Measurements from ENCODE around the gene SYNE2.
A peak's percentile ranks its signal among the peaks of the same experiment; 100 is the strongest.
"Not testable (repeated sequence)": the region's sequence is repeated elsewhere in the genome, so short reads cannot be mapped to it uniquely, and the experiment has no call there.

SYNE2 gene

DNA sequence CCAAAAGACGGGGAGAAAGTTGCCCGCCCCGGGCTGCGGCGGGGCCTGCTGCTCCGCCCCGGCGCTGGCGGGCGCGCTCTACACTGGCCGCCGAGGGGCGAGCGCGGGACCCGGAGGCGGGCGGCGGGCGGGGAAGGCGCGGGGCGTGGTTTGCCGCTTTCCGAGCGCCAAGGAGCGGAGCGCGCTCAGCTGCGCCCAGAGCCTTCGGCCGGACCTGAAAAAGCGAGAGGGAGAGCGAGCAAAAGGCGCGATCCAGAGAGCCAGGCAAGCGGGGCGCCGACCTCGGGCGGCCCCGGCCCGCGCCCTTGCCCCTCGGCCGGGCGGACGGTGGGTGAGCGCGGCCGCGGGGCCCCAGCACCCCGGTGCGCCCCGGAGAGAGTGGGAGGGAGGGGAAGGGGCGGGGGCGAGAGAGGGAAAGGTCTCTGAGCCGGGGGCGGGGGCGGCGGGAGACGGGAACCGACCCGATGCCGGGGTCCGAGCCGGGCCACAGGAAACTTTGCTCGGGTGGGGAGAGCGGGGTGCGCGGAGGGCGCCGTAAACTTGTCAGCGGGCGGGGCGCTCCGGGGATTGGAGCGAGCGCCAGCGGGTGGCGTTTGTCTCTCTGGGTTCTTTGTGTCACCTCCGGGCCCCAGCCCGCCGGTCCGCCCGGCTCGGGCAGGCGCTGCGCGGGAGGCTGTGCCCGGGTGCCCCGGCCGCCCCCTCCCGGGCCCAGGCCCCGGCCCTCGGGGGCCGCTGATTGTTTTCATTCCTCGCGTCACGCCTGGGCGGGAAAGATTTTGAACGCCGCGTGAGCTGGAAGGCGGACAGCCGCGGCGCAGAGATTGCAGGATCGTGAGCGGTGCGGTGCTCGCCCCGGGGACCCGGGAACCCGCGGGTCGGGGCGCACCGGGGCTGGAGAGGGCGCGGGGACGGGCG, at the start of gene SYNE2:
Gene SYNE2 (plus strand): TSS at position 188 of the 915 bp plus-strand sequence. CDS start 56,145 bp downstream, outside the sequence.
- DNase-seq (ENCODE audit: low spot score) = peak; percentile 73

DNA sequence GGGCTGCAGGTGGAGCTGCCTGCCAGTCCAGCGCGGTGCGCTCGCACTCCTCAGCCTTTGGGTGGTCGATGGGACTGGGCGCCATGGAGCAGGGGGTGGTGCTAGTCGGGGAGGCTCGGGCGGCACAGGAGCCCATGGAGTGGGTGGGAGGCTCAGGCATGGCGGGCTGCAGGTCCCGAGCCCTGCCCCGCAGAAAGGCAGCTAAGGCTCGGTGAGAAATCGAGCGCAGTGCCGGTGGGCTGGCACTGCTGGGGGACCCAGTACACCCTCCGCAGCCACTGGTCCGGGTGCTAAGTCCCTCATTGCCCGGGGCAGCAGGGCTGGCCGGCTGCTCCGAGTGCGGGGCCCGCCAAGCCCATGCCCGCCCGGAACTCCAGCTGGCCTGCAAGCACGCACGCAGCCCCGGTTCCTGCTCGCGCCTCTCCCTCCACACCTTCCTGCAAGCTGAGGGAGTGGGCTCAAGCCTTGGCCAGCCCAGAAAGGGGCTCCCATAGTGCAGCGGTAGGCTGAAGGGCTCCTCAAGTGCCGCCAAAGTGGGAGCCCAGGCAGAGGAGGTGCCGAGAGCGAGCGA, 49.5 kb upstream of the SYNE2 start:
- not testable (repeated sequence) for DNase-seq (ENCODE audit: low spot score)

DNA sequence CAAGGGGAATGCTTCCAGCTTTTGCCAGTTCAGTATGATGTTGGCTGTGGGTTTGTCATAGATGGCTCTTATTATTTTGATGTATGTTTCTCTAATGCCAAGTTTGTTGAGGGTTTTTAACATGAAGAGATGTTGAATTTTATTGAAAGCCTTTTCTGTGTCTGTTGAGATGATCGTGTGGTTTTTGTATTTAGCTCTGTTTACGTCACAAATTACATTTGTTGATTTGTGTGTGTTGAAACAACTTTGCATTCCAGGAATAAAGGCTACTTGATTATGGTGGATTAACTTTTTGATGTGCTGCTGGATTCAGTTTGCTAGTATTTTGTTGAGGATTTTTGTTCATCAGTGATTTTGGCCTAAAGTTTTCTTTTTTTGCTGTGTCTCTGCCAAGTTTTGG, 46.7 kb upstream of the SYNE2 start:
- DNase-seq (ENCODE audit: low spot score) = not testable (repeated sequence)

DNA sequence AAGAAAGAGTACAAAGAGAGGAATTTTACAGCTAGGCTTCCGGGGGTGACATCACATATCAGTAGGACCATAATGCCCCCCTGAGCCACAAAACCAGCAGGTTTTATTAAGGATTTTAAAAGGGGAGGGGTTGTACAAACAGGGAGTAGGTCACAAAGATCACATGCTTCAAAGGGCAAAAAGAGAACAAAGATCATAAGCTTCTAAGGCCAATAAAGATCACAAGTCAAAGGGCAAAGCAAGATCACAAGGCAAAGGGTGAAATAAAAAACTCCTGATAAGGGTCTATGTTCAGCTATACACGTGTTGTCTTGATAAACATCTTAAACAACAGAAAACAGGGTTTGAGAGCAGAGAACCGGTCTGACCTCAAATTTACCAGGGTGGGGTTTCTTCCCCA, 41.1 kb upstream of the SYNE2 start:
- DNase-seq (ENCODE audit: low spot score) = not testable (repeated sequence)

DNA sequence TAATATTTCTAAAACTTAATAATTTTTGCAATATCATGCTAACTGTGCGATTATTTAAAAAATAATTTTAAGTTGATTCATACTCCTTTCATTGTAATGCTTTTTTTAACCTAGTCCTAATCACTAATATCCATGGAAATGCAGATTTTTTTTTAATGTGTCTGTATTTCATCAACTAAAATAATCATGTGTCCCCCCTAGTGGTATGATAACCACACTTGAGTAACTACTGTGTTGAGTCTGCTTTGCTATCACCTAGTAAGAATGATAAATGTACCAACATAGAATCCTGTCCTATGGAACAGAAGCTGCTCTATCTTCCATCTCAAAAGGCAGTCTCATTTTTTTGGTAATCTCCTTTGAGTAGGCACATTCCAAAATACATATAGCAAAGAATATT, 19.1 kb upstream of the SYNE2 start:
- DNase-seq (ENCODE audit: low spot score) = no peak

- no peak for DNase-seq (ENCODE audit: low spot score)
These were observed 11.8 kb upstream of the SYNE2 start for GRCh38 chr14:63840981-63841380.

DNA sequence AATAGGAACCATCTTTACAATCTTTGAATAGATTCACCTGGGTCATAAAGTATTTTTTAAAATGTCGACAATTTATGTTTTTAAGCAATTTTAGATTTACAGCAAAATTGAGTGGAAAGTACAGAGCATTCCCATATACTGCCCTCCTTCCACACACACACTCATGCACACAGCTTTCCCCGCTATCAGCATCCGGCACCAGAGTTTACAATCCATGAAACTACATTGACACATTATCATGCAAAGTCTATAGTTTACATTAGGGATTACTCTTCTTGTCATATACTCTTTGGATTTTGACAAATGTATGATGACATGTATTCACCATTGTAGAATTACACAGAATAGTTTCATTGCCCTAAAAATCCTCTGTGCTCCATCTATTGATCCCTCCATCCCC, 9.0 kb upstream of the SYNE2 start:
- no peak for DNase-seq (ENCODE audit: low spot score)

DNA sequence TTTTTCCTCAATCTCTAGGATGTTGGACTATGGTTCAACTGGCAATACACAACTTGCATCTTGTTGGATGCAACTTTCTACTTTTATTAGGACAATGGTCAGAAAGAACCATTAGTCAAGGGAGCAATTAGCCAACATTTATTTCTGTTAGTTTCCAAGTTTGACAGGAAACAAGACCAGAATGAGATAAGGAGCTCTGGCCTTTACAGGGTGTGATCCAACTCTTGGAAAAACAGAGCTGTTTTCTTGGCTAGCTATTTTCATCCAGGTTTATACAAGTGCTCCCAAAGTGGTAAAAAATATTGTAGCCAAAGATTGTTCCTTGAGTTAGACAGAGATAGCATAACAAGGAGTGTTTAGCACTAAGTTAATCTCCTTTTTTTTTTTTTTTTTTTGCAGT, 3.9 kb upstream of the SYNE2 start:
- DNase-seq (ENCODE audit: low spot score) = no peak

DNA sequence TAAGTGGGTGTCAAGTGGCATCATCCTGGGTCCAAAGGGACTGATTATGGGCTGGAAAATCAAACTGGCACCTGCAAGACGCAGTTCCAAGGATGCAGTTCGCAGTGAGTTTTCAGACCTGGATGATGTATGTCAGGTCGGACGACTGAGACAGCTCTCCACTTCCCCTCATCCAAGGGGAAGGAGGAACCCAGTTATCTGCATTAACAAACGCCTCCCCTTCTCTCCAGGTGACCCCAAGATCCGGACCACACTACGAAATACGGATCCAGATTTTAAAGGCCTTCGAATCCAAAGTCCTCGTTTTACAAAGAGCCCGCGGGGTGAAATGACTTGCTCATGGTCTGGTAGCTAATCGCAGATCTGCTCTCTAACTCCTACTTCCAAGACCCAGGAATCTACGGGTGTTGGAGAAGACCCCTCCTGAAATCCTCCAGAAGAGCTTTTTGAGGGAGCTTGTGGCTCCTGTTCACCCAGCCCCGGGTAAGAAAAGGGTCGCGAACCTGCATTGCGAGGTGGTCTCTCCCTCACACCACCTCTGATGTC, 460 bp upstream of the SYNE2 start:
- DNase-seq (ENCODE audit: low spot score) = no peak

- peak; percentile 47 for DNase-seq (ENCODE audit: low spot score)
These were observed 1.1 kb downstream of the SYNE2 start for GRCh38 chr14:63853831-63854293.

DNA sequence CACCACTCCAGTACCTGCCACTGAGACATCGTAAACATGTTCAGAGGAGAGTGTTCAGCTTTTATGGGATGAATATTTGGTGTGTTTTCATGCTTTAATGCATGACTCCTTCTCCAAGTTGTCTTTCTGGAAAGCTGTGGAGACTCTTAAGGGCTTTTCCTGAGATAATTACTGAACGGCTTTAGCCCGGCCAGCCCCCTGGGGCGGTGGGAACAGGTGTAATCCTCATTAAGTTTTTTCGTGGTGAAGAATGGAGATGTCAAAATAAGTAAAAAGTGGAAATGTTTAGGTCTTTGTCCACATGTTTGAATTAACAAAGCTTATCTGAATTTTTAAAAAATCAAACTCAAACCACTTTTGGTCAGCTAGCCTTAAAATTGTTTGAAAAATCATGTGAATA, 1.5 kb downstream of the SYNE2 start:
- no peak for DNase-seq (ENCODE audit: low spot score)

DNA sequence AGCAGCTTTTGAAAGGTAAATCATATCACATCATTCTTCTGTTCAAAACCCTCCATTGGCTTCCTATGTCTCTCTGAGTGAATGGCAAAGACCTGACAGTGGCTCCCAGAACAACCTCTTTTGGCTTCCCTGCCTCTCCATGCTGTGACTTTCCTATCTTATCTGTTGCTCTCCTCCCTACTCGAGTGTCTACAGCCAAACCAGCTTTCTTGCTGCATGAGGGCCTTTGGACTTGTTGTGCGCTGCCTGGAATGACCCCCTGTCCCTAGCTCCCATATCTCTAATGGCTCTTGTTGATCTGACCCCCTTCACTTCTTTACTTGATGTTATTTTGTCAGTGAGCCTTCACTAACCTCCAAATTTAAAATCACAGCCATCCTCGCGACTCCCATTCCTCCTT, 2.5 kb downstream of the SYNE2 start:
- no peak for DNase-seq (ENCODE audit: low spot score)

DNA sequence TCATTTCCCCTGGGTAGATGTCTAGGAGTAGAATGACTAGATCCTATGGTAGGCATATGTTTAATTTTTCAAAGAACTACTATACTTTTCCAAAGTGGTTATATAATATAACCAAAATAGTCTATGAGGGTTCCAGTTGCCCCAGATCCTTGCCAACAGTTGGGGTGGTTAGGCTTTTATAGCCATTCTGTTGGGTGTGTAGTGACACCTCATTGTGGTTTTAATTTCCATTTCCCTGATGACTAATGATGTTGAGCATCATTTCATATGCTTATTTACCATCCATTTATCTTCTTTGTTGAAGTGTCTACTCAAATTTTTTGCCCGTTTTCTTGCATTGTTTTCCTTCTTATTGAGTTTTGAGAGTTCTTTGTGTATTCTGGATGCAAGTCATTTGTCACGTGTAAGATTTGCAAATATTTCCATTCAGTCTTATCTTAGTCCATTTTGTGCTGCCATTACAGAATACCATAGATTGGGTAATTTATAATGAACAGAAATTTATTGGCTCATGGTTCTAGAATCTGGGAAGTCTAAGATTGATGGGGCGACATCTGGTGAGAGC, 4.7 kb downstream of the SYNE2 start:
- peak; percentile 62 for DNase-seq (ENCODE audit: low spot score)

- no peak for DNase-seq (ENCODE audit: low spot score)
These were observed 7.3 kb downstream of the SYNE2 start for GRCh38 chr14:63860146-63860545.

DNA sequence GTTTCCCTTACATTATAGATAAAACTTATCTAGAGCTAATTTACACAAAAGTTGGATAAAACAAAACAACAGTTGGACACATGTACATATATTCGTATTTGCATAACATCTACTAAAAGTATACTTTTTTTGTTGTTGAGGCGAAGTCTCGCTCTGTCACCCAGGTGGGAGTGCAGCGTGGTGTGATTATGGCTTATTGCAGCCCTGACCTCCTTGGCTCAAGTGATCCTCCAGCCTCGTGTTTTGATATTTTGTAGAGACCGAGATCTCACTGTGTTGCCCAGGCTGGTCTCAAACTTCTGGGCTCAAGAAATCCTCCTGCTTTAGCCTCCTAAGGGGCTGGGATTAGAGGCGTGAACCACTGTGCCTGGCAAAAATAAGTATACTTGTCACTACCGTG, 9.4 kb downstream of the SYNE2 start:
- DNase-seq (ENCODE audit: low spot score) = no peak

DNA sequence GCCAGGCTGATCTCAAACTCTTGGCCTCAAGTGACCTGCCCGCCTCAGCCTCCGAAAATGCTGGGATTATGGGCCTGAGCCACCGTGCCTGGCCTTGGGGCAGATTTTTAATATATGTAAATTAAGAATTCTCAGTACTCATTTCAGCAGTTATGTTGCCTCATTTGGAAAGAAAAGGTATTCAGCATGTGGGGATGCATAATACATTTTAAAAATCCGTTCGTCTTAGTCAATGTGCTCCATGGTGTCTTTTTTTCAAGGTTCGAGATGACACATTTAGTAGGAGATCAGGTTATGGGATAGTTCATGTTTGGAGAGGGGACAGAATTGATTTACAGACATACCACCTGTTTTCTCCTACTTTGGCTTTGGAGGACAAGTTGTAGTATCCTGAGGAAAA, 10.2 kb downstream of the SYNE2 start:
- DNase-seq (ENCODE audit: low spot score) = no peak

GRCh38 chr14:63864775-63865174, 12.0 kb downstream of the SYNE2 start:
- peak; percentile 47 for DNase-seq (ENCODE audit: low spot score)

GRCh38 chr14:63867933-63868921, 15.4 kb downstream of the SYNE2 start:
- DNase-seq (ENCODE audit: low spot score) = no peak

DNA sequence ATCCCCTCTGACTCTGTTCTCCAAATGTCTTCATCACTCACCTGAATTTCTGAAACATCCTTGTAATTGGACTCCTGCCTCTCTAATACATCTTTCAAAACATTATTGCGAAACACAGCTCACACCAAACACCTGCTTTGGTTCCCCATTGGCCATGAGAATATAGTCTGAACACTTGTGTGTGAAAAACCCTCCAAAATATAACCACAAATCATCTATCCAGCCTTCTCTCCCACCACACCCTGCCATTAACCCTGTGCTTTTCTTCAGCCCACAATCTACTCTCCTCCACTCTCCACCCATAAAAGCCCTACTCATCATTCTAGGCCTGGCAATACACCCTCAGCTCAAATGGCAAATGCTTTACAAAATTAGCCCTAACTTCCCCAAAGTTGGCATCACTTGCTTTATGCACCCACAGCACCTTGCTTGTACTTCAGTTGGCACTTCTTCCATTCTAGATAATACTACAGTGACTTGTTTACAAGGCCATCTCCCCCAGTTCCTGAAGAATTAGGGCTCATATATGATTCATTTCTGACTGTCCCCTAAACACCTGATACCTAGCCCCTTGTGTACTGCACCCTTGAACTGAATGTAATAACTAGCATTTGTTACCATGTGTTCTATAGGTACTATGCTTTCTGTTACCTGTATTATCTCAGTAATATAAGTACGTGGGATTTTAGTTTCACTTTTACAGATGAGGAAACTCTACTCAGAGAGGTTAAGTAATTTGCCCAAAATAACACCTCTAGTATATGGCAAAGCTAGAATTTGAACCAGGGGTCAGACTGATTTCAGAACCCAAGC, 17.3 kb downstream of the SYNE2 start:
- DNase-seq (ENCODE audit: low spot score) = not testable (repeated sequence)

GRCh38 chr14:63870753-63871037, 17.9 kb downstream of the SYNE2 start:
- not testable (repeated sequence) for DNase-seq (ENCODE audit: low spot score)

DNA sequence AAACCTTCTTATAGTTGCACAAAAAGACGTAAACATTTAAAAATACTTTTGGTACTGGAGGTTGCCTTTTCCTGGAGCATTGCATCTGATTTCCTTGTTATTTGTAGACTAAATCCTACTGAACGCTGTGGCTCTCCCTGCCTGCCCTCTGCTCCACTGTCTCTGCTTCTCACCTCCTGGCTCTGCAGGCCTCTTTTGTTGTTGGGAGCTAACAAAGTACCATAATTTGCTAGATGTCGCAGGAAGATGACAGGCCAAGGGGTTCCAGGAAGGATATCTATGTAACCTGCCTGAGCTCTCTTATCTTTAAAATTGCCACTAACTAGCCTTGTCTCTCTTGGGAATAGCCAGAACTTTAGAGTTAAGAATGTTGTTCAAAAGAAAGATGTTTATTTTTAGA, 21.4 kb downstream of the SYNE2 start:
- DNase-seq (ENCODE audit: low spot score) = no peak
